ENCODE measurements around the gene B4GALT6.

B4GALT6 gene

GRCh38 chr18:31659576-31660177 is 24.7 kb downstream of the B4GALT6 start:
- no peak for DNase-seq (ENCODE audit: low read depth, low spot score)

GRCh38 chr18:31658670-31659575 is 25.5 kb downstream of the B4GALT6 start:
- no peak for DNase-seq (ENCODE audit: low read depth, low spot score)

DNA sequence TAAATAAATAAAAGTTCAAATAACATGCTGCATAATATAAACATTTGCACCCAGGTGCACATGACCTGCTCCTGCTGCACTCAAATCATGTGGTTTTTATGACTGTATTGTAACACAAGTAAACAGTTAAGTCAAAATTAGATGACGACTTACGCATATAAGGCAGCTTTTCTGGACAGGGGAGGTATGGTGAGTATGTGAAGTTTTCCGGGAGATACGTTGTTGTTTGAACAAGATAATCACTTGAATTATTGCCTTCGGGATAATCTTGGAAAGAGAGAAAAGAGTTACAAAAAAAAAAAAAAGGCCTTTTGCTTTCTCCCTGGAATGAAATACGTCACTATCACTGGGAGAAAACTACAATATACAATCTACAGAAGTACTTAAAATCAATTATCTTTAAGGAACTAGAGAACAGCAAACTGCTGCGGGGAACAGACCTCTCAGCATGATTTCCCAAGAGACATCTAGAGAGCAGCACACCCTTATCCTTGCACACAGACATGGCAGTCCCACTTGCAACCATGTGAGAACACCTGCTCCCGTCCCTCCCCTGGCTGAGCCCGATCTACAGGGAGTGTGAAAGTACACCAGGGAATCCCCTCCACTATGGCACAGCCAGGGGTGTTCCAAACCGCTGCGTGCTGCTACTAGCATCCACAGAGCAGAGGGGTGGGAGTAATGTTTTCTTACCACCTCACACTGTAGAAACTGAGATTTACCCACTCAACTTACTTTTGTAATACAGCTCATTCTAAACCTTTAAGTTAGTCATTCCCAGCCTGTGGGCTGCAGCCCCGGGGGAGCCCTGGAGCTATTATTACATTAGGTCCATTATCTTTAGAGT is 26.3 kb downstream of the B4GALT6 start:
- no peak for DNase-seq (ENCODE audit: low read depth, low spot score)

DNA sequence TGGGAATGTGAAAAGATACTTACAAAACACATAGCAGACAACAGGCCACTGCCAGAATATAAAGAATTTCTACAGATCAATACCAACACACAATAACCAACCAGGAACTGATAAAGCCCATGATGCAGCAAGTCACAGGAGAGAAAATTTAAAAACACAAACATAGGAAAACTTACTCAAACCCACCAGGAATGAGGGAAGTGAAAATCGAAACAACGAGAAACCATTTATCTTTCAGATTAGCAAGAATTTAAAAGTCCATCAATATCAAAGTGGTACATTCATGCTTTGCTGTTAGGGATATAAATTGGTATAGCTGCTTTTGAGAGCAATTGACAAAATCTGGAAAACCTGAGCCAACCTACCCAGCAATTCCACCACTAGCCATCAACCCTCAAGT is 27.6 kb downstream of the B4GALT6 start:
- DNase-seq (ENCODE audit: low read depth, low spot score), result no peak

- DNase-seq (ENCODE audit: low read depth, low spot score), result no peak
Observed at GRCh38 chr18:31655354-31655753, 29.0 kb downstream of the B4GALT6 start.

GRCh38 chr18:31652877-31653276 is 31.5 kb downstream of the B4GALT6 start:
- no peak for DNase-seq (ENCODE audit: low read depth, low spot score)

- DNase-seq (ENCODE audit: low read depth, low spot score), result no peak
Observed at GRCh38 chr18:31652357-31652756, 32.0 kb downstream of the B4GALT6 start.

DNA sequence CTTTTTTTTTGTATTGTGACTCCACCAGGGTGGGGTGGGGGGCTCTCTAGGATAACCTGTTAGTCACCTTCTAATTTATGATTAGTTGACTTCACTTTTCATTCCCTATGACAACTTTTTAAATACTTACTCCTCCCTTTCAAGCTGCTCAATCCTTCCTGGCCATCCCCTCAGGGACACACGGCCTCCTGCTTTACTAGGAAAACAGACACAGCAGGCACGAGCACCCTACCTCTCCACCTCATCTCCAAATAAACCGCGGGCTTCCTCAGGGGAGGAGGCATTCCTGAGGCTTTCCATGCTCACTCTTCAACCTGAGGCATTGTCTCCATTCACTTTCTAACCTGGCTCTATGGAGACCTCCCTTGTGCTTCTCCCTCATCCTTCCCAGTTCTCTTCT is 33.0 kb downstream of the B4GALT6 start:
- no peak for DNase-seq (ENCODE audit: low read depth, low spot score)

DNA sequence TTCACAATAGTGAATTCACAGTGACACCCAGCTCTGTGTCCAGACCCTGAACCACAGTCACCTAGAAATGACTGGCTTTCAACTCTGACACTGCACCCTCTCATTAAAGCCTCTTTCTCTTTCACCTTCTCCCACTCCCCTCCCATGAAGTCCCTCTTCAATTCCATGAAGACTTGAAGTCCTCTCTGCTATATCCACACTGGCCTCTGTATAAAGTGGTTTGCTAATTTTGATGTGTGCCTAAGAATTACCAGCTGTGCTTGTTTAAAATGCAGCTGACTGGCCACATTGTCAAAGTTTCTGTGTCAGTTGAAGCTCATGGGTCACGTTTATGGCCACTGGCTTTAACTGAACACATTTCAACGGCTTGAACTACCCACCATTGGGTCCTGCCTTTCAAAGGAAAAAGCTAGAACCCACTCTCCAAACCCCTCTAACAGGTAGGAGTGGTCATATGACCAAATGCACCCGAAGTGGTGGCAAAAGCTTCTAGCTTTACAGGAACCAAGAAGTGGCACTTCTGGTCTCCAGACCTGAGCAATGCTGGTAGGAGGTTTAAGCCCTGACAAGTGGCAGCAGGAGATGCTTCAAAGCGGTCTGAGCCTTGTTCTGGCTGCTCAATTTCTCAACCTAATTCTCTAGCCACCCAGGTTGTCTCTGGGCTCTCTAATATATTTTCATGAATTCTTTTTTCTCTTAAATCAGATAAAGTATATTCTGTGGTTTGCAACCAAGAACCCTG is 34.2 kb downstream of the B4GALT6 start:
- DNase-seq (ENCODE audit: low read depth, low spot score), result no peak

DNA sequence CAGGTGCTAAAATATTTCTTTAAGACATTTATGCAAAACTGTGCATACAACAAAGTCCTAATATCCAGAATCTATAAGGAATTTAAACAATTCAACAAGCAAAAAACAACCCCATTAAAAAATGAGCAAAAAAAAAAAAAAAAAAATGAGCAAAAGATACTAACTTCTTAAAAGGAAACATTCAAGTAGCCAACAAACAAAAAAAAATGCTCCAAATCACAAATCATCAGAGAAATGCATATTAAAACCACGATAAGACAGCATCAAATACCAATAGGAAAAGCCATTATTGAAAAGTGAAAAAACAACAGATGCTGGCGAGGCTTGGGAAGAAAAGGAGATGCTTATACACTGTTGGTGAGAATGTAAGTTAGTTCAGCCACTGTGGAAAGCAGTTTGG is 34.9 kb downstream of the B4GALT6 start:
- no peak for DNase-seq (ENCODE audit: low read depth, low spot score)

GRCh38 chr18:31648966-31649429 is 35.4 kb downstream of the B4GALT6 start:
- DNase-seq (ENCODE audit: low read depth, low spot score), result no peak

DNA sequence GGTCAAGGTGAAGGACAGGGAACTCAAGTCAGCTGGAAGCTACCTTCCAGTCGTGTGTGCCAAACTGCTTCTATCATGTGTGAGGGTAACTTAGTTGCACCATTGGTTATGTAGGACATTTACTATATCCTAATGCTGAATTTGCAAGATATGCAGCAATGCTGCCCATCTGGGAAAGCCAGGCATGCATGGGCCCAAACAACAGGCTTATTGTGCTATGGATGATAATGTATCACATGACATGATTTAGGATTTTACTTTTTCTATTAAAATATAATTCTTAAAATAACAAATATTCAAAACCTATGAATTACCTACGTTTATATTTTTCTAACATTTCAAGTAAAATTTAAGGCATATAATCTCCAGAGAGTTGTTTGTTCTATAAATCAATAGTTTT is 35.9 kb downstream of the B4GALT6 start:
- no peak for DNase-seq (ENCODE audit: low read depth, low spot score)

DNA sequence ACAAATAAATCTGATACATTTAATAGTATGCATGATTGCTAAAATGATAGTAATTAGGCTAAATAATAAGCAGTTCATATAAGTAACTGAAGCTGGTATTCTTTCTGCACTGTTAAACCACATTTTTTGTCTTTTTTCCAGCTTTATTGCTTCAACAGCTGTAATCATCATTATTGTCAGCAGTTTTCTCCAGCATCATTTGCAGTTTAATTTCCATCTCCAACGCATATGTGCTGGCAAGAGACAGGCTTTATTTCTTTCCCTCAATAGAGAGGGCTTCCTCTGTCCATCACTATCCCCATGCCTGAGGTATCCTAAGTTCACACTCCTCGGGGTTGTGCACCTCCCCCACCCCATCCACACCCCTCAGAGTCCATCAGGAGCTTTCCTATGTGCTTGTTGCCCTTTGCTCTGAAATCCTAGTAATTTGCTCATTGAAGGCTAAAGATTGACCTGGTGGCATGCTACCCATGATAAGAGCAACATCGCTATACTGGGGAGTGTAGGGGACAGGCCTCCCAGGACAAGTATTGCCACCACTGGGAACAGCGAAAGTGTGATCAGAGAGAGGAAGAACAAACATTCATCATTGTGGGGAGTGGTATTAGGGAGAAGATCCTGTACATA is 37.1 kb downstream of the B4GALT6 start:
- DNase-seq (ENCODE audit: low read depth, low spot score), result no peak

DNA sequence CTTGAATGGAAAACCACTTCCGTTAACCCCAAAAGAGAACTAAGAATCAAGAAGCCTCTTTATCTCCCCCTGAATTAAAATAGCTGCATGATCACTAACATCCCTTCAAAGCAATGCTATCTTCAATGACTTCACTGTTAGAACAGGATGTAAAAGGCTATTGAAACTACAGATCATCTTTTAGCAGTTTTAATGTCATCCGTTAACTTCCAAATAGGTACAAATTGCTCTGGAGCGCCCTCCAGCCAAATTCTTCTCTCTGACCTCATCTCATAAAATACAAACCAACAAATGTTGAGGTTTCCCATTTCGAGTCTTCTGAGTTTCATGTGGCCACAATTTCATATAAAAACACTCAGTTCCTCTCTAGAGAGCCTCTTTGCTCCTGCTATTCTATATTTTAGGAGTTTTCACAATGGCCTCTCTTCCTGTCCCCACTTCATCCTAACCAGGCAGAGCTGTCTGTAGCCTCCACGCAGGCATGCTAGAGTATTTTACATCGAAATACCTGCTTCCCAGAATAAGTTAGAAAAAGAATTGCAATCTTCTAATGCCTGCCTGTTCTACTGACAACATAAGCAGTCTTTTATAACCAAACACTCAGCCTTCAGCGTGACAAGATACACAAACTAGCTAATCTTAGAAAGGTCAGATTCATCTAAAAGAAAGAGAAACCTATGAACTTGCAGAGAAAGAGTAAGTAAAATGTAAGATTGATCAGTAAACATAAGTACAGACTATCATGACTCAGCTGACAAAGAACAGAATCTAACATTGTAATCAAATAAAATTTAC is 37.9 kb downstream of the B4GALT6 start:
- no peak for DNase-seq (ENCODE audit: low read depth, low spot score)

DNA sequence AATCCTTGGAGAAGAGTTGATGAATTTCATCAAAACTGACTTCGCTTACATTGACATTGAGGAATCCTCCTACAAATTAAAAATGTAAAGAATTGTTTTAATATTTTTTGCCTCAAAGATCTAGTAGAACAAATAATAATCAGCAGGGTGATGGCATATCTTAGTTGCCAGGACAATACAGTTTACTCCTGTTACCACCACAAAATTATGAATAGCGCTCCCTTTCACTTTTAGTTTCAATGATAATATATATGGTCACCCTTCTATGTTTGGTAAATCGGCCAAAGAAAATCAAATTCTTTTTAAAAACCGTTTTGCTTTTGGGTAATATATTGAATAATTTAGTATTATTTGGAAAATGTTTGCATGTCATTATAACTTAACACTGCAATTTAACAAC is 39.0 kb downstream of the B4GALT6 start:
- no peak for DNase-seq (ENCODE audit: low read depth, low spot score)

DNA sequence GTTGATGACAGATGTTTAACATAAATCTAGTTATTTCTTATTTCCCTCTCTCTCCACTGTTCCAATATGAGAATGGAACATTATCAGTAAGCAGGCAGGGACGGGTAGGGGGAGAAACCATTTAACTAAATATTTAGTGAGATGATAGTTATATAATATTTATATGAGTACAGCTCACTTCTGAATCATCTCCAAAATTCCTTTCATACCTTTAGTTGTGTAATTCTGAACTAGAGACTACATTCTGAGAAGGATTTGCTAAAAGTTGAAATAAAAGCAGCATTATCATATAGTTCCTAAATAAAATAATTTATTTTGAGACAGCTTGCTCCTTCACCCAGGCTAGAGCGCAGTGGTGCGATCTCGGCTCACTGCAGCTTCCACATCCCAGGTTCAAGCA is 41.4 kb downstream of the B4GALT6 start:
- no peak for DNase-seq (ENCODE audit: low read depth, low spot score)

- DNase-seq (ENCODE audit: low read depth, low spot score), result no peak
Observed at GRCh38 chr18:31637445-31637844, 46.9 kb downstream of the B4GALT6 start.

GRCh38 chr18:31636387-31636786 is 48.0 kb downstream of the B4GALT6 start:
- no peak for DNase-seq (ENCODE audit: low read depth, low spot score)

DNA sequence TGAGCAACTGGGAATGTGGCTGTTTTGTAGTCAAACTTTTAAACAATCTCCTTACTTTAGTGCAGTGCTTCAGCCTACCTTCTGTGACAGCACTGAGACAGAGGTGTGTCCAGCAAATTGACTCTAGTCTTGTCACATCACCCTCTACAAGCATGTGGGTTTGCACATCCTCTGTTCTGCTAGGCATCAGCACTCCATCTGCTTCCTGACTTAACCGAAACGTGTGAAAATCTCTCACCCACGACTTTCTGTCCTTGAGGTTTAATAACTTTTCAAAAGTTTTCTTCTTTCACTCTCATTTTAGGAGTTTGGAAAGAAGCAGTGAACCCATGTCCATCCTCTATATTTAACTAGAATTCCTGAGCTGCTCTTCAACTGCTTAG is 50.1 kb downstream of the B4GALT6 start:
- DNase-seq (ENCODE audit: low read depth, low spot score), result no peak

Measured in smooth muscle cell of the brain vasculature (primary cell).